Measurements from ENCODE around the gene RRAGC.

RRAGC gene

DNA sequence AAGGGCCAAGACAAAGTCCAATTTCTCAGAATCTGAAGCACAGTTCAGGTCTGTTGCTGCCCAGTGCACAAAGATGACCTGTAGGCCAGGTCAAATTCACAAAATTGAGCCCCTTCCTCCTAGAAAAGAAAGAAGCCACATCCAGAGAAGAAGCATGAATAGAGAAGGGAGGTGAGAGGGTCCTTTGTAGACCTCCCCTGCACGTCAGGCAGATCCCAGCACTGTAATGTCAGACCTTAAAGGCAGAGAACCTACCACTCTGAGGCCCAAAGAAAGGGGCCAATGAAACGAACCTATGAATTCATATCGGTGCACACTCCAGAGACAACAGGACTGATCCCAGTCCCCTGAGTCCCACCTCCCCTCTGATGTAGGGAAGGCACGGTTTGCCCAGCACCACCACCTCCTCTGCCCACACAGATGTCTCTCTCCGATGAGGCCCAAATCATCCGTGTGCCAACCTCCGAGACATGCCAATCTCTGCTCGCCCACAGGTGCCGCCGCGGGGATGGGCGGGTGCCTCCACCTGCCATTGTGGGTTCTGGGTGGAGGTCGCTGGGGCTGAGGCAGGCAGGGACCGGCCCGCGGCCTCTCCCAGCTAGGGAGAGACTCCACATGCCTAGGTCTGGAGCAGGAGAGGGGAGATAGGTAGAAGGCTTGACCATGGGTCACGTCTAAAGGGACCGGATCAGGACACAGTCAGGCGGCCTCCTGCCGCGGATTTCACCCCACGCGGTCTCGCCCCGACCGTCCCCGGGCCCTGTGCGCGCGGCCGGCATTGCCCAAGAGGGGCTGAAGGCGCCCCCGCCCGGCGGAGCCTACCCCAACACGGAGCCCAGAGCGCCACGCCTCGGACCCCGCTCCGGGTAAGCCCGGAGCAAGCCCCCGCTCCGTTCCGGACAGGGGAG is 42.1 kb downstream of the RRAGC start:
- no peak for TF ChIP-seq FOXM1 (IDR thresholded peaks at IDR 0.05; ENCODE audit: borderline replicate concordance, low read depth)
- no peak for TF ChIP-seq TCF12 (IDR thresholded peaks at IDR 0.05; ENCODE audit: low read depth)
- TF ChIP-seq YY1 (IDR thresholded peaks at IDR 0.05; ENCODE audit: low read depth), result no peak
- no peak for TF ChIP-seq EP300 (IDR thresholded peaks at IDR 0.05; ENCODE audit: borderline replicate concordance)
- TF ChIP-seq RAD21 (IDR thresholded peaks at IDR 0.05; ENCODE audit: low read depth), result no peak
- TF ChIP-seq TAF1 (IDR thresholded peaks at IDR 0.05; ENCODE audit: low read depth), result no peak
- no peak for TF ChIP-seq TEAD4 (IDR thresholded peaks at IDR 0.05)
- TF ChIP-seq, protein P1, sequence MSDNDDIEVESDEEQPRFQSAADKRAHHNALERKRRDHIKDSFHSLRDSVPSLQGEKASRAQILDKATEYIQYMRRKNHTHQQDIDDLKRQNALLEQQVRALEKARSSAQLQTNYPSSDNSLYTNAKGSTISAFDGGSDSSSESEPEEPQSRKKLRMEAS (IDR thresholded peaks at IDR 0.05), result no peak
- TF ChIP-seq, protein P2, sequence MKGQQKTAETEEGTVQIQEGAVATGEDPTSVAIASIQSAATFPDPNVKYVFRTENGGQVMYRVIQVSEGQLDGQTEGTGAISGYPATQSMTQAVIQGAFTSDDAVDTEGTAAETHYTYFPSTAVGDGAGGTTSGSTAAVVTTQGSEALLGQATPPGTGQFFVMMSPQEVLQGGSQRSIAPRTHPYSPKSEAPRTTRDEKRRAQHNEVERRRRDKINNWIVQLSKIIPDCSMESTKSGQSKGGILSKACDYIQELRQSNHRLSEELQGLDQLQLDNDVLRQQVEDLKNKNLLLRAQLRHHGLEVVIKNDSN (IDR thresholded peaks at IDR 0.05), result no peak
- TF ChIP-seq CEBPB (IDR thresholded peaks at IDR 0.05), result no peak
- TF ChIP-seq, protein P3, sequence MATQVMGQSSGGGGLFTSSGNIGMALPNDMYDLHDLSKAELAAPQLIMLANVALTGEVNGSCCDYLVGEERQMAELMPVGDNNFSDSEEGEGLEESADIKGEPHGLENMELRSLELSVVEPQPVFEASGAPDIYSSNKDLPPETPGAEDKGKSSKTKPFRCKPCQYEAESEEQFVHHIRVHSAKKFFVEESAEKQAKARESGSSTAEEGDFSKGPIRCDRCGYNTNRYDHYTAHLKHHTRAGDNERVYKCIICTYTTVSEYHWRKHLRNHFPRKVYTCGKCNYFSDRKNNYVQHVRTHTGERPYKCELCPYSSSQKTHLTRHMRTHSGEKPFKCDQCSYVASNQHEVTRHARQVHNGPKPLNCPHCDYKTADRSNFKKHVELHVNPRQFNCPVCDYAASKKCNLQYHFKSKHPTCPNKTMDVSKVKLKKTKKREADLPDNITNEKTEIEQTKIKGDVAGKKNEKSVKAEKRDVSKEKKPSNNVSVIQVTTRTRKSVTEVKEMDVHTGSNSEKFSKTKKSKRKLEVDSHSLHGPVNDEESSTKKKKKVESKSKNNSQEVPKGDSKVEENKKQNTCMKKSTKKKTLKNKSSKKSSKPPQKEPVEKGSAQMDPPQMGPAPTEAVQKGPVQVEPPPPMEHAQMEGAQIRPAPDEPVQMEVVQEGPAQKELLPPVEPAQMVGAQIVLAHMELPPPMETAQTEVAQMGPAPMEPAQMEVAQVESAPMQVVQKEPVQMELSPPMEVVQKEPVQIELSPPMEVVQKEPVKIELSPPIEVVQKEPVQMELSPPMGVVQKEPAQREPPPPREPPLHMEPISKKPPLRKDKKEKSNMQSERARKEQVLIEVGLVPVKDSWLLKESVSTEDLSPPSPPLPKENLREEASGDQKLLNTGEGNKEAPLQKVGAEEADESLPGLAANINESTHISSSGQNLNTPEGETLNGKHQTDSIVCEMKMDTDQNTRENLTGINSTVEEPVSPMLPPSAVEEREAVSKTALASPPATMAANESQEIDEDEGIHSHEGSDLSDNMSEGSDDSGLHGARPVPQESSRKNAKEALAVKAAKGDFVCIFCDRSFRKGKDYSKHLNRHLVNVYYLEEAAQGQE (IDR thresholded peaks at IDR 0.05; ENCODE audit: low read depth), result no peak
- TF ChIP-seq CREB1 (IDR thresholded peaks at IDR 0.05; ENCODE audit: low read depth), result no peak
- no peak for TF ChIP-seq ZBTB7A (IDR thresholded peaks at IDR 0.05; ENCODE audit: low read depth)
- no peak for TF ChIP-seq NFIC (IDR thresholded peaks at IDR 0.05)
- no peak for TF ChIP-seq EGR1 (IDR thresholded peaks at IDR 0.05)

DNA sequence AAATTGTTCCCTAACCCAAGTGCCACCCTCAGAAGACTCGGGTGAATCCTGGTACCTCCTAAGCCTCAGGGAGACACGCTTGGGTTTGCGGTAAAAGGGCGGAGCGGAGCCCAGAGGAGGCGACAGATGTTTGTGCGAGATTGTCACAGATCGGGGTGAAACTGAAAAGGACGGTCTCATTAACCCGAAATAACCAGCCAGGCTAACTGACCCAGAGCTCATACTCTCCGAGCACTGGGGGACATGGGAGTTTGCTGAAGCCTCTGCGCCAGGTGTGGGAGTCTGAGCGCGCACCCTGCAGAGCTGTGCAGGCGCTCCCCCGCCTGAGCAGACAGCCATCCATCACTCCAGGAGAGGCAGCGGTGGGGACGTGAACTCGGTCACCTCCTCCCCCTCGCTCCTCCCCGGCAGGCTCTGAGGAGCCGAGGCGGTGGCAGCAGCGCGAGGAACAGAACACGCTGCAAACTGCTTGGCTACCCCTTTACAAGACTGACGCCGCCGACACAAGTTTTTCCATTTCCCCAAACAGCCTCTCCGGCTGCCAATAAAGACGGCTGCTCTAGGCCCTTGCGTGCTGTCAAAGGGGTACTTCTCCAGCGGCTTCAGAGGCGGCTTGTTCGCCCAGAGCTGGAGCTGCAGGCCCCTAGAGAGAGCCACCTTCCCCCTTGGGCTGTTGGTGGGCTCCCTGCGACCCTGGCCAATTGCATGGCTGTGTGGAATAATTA is 43.5 kb downstream of the RRAGC start:
- TF ChIP-seq ZBTB7A (IDR thresholded peaks at IDR 0.05; ENCODE audit: low read depth) (no peak), TCF12 (IDR thresholded peaks at IDR 0.05; ENCODE audit: low read depth) (no peak), EGR1 (IDR thresholded peaks at IDR 0.05) (no peak), TAF1 (IDR thresholded peaks at IDR 0.05; ENCODE audit: low read depth) (no peak), EP300 (IDR thresholded peaks at IDR 0.05; ENCODE audit: borderline replicate concordance) (no peak), YY1 (IDR thresholded peaks at IDR 0.05; ENCODE audit: low read depth) (no peak), NFIC (IDR thresholded peaks at IDR 0.05) (no peak), FOXM1 (IDR thresholded peaks at IDR 0.05; ENCODE audit: borderline replicate concordance, low read depth) (no peak), TEAD4 (IDR thresholded peaks at IDR 0.05) (no peak), RAD21 (IDR thresholded peaks at IDR 0.05; ENCODE audit: low read depth) (no peak), CEBPB (IDR thresholded peaks at IDR 0.05) (no peak), CREB1 (IDR thresholded peaks at IDR 0.05; ENCODE audit: low read depth) (no peak)
- TF ChIP-seq, protein P2 (IDR thresholded peaks at IDR 0.05), result no peak
- TF ChIP-seq, protein P3 (IDR thresholded peaks at IDR 0.05; ENCODE audit: low read depth), result no peak
- TF ChIP-seq, protein P1 (IDR thresholded peaks at IDR 0.05), result no peak

DNA sequence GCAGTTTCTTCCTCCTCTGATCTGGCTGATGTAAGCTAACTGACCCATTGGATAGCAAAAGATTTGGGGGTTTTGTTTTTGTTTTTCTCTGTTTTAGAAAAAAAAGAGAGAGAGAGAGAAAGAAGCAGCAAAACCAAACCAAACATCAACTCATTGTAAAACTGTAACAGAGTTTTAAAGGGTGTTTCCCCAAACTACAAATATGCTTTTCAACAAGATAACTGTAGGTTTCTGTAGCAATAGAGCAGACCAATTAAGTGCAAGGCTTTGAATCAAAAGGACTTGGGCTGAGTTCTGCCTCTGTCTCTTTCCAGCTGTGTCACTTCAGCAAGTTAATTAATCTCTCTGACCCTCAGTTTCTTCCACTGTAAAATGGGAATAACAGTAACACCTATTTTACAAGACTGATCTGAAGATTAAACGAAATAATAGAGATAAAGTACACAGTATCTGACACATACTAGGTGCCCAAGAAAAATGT is 44.5 kb downstream of the RRAGC start:
- no peak for TF ChIP-seq YY1 (IDR thresholded peaks at IDR 0.05; ENCODE audit: low read depth)
- TF ChIP-seq ZBTB7A (IDR thresholded peaks at IDR 0.05; ENCODE audit: low read depth), result no peak
- no peak for TF ChIP-seq RAD21 (IDR thresholded peaks at IDR 0.05; ENCODE audit: low read depth)
- TF ChIP-seq, protein P3 (IDR thresholded peaks at IDR 0.05; ENCODE audit: low read depth), result no peak
- TF ChIP-seq, protein P2 (IDR thresholded peaks at IDR 0.05), result no peak

Measured in Ishikawa (cell line).